Breast epithelium (tissue), 4 donors: Measurements from ENCODE around the gene FAM229A. TPM values are rescaled to one million over a fixed set of nuclear protein-coding genes. Genes with fewer than 3 reads are reported as not detected.

Experiments
- DNase-seq, 2 donors: peaks; one replicate each; pipeline ENCODE4 v3.0.0-alpha.2; 2019; ENCODE audit warnings: low spot score in 2 of 2
- H3K27ac ChIP-seq, 2 donors: fragments of 200-600 bp; sonication (generic) in 1 of 2; one replicate each; pipeline ENCODE4 v1.5.1; 2016 to 2019; ENCODE audit warnings: mild to moderate bottlenecking in 1 of 2
- H3K27me3 ChIP-seq, 2 donors: fragments of 200-600 bp; sonication (generic) in 1 of 2; one replicate each; pipeline versions ENCODE4 v1.5.1 to v1.6.0; 2017 to 2019; ENCODE audit warnings: control low read depth in 1 of 2, mild to moderate bottlenecking in 1 of 2
- H3K36me3 ChIP-seq: fragments of 200-600 bp; one replicate; pipeline ENCODE4 v1.5.1; 2019
- H3K4me1 ChIP-seq, 2 donors: fragments of 200-600 bp; sonication (generic); one replicate each; pipeline ENCODE4 v1.5.1; 2016 to 2019; ENCODE audit warnings: control low read depth in 1 of 2
- H3K4me3 ChIP-seq, 3 donors: fragments of 200-600 bp; sonication (generic); 1 replicate in 2 of 3; 2 replicates in 1 of 3; pipeline ENCODE4 v1.5.1; 2016 to 2019; ENCODE audit warnings: mild to moderate bottlenecking in 3 of 3, moderate library complexity in 2 of 3
- H3K9me3 ChIP-seq, 2 donors: fragments of 200-600 bp; sonication (generic) in 1 of 2; one replicate each; pipeline ENCODE4 v1.5.1; 2016 to 2019; ENCODE audit warnings: control low read depth in 1 of 2
- CTCF ChIP-seq, 3 donors: fragments of 450-650 bp; IDR thresholded peaks; one replicate each; pipeline ENCODE4 v1.5.1; 2016 to 2017; ENCODE audit warnings: antibody characterized with exemption in 3 of 3, mild to moderate bottlenecking in 3 of 3, moderate library complexity in 3 of 3
- POLR2A ChIP-seq: fragments of 450-650 bp; IDR thresholded peaks from one replicate; pipeline ENCODE4 v1.6.1; 2016; ENCODE audit warnings: antibody characterized with exemption, mild to moderate bottlenecking, moderate library complexity
- POLR2AphosphoS5 ChIP-seq, 3 donors: sonication (generic); formaldehyde crosslinking; IDR thresholded peaks; one replicate each; pipeline ENCODE4 v1.6.1; 2017; ENCODE audit warnings: antibody characterized with exemption in 3 of 3
- intact Hi-C: fragments of 100-400 bp; cut with DNase I; formaldehyde crosslinking; loops from one replicate; pipeline ENCODE4 v1.15.1; 2023; ENCODE audit warnings: low total_unique reads
- total RNA-seq, 3 donors: library from RNA; depleted of rRNA; stranded (reverse); fragments of >200 nt; gene quantifications; one replicate each; pipeline ENCODE4 v1.1.0, GENCODE V29; 2016

The FAM229A gene
- total RNA-seq, 3 donors from 2014 or later, result 8.8 to 15.8 (median 10.2) TPM

GRCh38 chr1:32336591-32336932 is 25.7 kb downstream of the FAM229A start:
- peaks cover 17 to 26% of the 10 kb centered on the region in 2 donors for H3K4me1 ChIP-seq
- intact Hi-C loops, result no loop called here
- H3K27ac ChIP-seq, result peak overlapping the region; percentile 84 to 89

GRCh38 chr1:32335790-32336590 is 26.3 kb downstream of the FAM229A start, which contains the start of gene MARCKSL1:
MARCKSL1 (minus strand) TSS chr1:32336233; CDS start chr1:32336033, 200 bp downstream.
- peak; percentile 78 to 80 for DNase-seq
- H3K36me3 ChIP-seq, result no peaks in the 10 kb centered on the region
- H3K9me3 ChIP-seq, result no peaks in the 10 kb centered on the region
- H3K4me3 ChIP-seq, result peak within 1 kb of the TSS; percentile 78 to 96 (median 84)
- intact Hi-C loops, result no loop called here
- H3K4me1 ChIP-seq, result peaks cover 17 to 26% of the 10 kb centered on the region in 2 donors
- peak within 1 kb of the TSS; percentile 84 to 89 for H3K27ac ChIP-seq
- TF ChIP-seq POLR2AphosphoS5 (IDR thresholded peaks at IDR 0.05), result peak; percentile 80 to 90 (median 83)
- TF ChIP-seq CTCF (IDR thresholded peaks at IDR 0.05), result no peak
- TF ChIP-seq POLR2A, result peak; percentile 32
- no peaks in the 10 kb centered on the region for H3K27me3 ChIP-seq

More at GRCh38 chr1:32336591-32336932, 25.7 kb downstream of the FAM229A start:
- Histone ChIP-seq H3K36me3 (no peaks in the 10 kb centered on the region), H3K27me3 (no peaks in the 10 kb centered on the region), H3K4me3 (peak overlapping the region; percentile 78 to 96 (median 84)), H3K9me3 (no peaks in the 10 kb centered on the region)
- no peak for TF ChIP-seq POLR2AphosphoS5 (IDR thresholded peaks at IDR 0.05)
- no peak for TF ChIP-seq POLR2A
- no peak for TF ChIP-seq CTCF (IDR thresholded peaks at IDR 0.05)
- DNase-seq, result no peak

GRCh38 chr1:32335535-32335789 is 26.8 kb downstream of the FAM229A start:
- Histone ChIP-seq H3K27me3 (no peaks in the 10 kb centered on the region), H3K9me3 (no peaks in the 10 kb centered on the region), H3K36me3 (no peaks in the 10 kb centered on the region), H3K4me1 (peaks cover 17 to 26% of the 10 kb centered on the region in 2 donors), H3K27ac (peak overlapping the region; percentile 84 to 89), H3K4me3 (peak overlapping the region; percentile 78 to 96 (median 84))
- intact Hi-C loops, result no loop called here
- DNase-seq, result no peak
- TF ChIP-seq POLR2AphosphoS5 (IDR thresholded peaks at IDR 0.05), result no peak
- no peak for TF ChIP-seq POLR2A
- TF ChIP-seq CTCF (IDR thresholded peaks at IDR 0.05), result no peak

- intact Hi-C loops, result no loop called here
- Histone ChIP-seq H3K27me3 (no peaks in the 10 kb centered on the region), H3K4me1 (peaks cover 17 to 26% of the 10 kb centered on the region in 2 donors), H3K36me3 (no peaks in the 10 kb centered on the region), H3K9me3 (no peaks in the 10 kb centered on the region), H3K27ac (peak overlapping the region; percentile 84 to 89), H3K4me3 (peak overlapping the region; percentile 78 to 96 (median 84))
- no peak for DNase-seq
- TF ChIP-seq POLR2AphosphoS5 (IDR thresholded peaks at IDR 0.05) (peak in 1 of 3 donors; percentile 54), CTCF (IDR thresholded peaks at IDR 0.05) (peak; percentile 42 to 70 (median 61)), POLR2A (no peak)
Observed at GRCh38 chr1:32334864-32335534, 27.3 kb downstream of the FAM229A start.
